ENCODE measurements around the gene IL31.
"Not testable (repeated sequence)": the region's sequence is repeated elsewhere in the genome, so short reads cannot be mapped to it uniquely, and the experiment has no call there.

IL31 gene

DNA sequence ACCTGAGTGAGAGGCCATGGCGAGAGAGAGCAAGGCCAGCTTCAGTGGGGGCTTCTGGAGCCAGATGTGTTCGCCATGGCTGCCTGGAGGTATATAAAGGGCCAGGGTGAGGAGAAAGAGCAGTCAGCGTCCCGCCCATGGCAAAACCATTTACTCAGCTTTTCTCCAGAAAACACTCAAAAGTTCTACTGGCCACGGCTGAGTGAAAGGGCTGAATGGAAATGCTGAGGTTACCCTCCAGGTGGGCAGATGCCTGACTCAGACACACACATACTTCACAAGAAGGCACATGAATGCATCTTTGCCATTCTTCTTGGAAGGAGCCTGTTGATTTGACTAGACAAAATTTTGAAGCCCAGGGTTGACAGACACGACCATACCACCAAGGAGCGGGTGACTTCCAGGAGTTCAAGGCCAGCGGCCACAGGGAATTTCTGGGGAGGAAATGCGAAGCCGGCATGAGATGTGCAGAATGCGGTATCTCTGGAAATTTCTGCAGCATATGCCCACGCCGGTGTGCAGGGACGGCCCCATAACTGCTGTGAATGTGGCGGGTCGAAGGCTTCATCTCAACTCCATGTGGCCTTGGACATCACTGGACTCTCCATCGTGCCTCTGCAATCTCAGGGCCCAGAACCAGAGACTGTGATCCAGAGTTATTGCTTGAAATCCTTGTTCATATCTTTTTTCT, at the start of gene IL31:
TSS of gene IL31 (minus strand) at position 67 of the 691 bp plus-strand sequence. CDS start at position 18, 49 bp downstream.
- FAIRE-seq (no peak), DNase-seq (ENCODE audit: low spot score) (no peak)

DNA sequence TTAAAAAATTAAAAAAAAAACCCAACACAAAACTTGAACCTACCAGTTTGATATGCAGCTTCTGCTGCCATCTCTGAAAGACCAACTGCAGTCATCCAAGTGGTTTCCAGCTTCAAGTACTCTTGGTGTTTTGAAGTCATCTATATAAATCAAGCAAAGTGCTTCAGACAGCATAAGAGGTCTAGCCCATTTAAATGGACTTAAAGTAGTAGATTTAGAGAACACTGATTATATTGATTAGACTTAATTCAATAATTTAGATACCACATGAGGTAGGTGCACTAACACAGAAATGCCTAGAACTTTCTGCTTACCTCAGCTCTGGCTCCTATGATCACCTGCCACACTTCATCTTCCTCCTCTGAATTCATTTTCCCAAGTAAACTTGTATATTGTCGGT, 42.4 kb upstream of the IL31 start:
- no peak for FAIRE-seq
- no peak for DNase-seq (ENCODE audit: low spot score)

DNA sequence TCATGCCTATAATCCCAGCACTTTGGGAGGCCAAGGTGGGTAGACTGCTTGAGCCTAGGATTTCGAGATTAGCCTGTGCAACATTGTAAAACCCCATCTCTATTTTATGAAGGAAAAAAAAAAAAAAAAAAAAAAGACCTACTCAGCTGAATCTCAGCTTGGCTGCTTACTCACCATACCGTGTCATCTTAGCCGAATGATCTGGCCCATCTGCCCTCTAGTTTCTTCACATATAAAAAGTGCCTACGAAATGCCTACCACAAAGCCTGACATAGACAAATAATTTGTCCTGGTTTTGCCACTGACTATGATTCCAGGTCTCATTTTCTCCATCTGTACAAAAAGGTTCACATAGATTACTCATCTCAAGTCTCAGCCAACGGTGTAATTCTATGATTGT, 41.8 kb upstream of the IL31 start:
- FAIRE-seq, result no peak
- no peak for DNase-seq (ENCODE audit: low spot score)

DNA sequence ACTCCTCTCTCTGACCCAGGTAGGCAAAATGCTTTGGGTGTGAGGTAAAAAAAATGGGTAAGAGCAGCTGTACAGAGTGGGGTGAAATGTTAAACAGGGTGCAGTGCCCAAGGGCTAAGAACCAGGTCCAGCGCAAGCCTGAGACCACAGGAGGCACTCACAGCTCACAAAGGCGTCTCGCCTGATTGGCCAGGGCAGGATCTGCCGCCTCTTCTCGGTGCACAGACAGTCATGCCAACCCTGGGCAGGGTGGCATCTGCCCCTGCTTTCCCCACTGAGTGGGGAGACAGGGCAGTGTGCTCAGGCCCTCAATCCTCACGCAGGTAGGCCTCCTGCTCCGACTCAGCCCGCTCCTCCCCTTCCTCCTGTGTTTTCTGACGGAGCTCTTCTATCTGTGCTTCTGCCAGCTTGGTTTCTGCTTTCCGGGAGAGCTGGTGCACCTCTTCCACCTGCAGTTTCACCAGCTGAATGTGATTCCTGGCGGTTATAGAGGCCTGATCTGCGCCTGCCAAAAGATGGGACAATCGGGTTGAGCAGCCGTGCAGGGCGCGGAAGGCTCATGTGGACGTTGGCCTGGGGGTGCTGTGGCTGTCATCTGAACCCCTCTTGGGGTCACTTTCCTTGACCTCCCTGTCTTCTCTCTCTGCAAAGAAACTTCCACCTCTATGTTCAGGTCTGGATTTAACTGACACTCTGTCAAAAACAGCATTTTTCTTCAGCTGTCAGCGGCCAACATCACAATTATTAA, 34.2 kb upstream of the IL31 start:
- DNase-seq (ENCODE audit: low spot score) (no peak), FAIRE-seq (no peak)

DNA sequence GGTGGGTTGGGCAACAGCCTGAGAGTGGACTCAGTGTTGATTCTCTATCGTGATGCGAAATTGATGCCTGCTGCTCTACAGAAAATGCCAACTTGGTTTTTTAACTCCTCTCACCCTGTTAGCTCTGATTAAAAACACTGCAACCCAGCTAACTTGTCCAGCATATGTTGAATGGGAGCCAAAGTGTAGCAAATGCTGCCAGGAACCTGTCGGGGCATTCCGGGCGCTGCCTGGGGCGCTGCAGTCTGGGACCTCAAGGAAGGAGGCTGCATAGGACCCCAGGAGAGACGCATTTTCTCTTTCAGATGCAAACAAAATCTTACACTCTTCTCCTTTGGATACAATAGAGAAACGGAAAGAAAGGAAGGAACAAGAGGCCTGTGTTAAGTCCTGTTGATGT, 33.4 kb upstream of the IL31 start:
- no peak for DNase-seq (ENCODE audit: low spot score)
- no peak for FAIRE-seq

DNA sequence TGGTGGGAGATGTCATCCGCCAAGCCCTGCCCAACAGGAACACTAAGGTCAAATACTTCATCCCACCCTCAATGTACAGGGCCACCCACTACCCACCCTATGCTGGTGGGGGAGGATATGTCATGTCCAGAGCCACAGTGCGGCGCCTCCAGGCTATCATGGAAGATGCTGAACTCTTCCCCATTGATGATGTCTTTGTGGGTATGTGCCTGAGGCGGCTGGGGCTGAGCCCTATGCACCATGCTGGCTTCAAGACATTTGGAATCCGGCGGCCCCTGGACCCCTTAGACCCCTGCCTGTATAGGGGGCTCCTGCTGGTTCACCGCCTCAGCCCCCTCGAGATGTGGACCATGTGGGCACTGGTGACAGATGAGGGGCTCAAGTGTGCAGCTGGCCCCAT, 33.0 kb upstream of the IL31 start:
- no peak for FAIRE-seq
- DNase-seq (ENCODE audit: low spot score), result no peak

DNA sequence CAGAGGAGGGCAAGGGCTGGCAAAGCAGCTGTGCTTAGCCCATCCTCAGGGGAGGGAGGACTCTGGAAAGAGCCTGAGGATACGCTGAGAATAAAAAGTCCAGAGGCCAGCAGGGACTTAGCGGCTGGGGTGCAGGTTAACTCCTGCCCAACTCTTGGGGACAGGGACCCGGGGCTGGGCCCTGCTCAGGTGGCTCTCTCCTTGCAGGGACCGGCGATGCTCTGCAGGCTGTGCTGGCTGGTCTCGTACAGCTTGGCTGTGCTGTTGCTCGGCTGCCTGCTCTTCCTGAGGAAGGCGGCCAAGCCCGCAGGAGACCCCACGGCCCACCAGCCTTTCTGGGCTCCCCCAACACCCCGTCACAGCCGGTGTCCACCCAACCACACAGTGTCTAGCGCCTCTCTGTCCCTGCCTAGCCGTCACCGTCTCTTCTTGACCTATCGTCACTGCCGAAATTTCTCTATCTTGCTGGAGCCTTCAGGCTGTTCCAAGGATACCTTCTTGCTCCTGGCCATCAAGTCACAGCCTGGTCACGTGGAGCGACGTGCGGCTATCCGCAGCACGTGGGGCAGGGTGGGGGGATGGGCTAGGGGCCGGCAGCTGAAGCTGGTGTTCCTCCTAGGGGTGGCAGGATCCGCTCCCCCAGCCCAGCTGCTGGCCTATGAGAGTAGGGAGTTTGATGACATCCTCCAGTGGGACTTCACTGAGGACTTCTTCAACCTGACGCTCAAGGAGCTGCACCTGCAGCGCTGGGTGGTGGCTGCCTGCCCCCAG, 32.3 kb upstream of the IL31 start:
- no peak for DNase-seq (ENCODE audit: low spot score)
- FAIRE-seq, result no peak

DNA sequence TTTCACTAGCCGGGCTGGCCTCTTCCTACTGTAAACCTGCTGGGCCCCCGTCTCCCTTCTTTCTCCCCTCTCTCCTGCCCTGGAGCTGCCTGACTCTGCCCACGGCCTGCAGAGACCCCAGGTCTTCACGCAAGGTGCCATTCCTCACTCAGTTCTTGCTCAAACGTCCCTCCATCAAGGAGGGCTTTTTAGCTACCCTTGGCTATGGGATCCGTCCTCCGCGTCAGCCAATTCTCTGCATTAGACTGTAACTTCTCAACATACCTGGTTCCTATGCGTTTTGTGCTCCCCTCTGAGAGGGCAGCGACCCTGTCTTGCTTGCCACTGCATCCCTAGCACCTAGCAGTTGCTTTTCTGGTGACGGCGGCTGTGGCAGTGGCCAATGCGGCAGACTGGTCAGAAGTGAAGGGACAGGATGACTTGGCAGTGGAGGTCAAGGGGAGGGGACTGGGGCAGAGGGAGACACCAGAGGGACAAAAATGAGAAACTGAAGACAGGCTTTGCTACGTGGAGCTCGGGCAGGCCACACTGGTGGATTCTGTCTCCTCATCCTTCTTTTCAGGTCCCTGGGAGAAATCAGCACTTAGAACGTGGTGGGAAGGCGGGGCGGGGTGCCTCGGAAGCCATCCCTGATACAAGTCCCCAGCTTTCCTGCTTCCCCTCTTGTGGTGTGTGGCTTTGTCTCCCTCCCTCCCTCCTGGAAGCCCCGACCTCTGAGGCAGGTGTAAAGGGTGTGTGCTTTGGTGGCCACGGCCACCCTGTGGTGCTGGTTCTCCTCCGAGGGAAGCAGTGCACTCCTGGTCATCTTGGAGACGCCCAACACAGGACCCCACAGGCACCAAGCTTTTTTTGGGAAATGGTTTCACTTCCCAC, 31.3 kb upstream of the IL31 start:
- DNase-seq (ENCODE audit: low spot score), result no peak

DNA sequence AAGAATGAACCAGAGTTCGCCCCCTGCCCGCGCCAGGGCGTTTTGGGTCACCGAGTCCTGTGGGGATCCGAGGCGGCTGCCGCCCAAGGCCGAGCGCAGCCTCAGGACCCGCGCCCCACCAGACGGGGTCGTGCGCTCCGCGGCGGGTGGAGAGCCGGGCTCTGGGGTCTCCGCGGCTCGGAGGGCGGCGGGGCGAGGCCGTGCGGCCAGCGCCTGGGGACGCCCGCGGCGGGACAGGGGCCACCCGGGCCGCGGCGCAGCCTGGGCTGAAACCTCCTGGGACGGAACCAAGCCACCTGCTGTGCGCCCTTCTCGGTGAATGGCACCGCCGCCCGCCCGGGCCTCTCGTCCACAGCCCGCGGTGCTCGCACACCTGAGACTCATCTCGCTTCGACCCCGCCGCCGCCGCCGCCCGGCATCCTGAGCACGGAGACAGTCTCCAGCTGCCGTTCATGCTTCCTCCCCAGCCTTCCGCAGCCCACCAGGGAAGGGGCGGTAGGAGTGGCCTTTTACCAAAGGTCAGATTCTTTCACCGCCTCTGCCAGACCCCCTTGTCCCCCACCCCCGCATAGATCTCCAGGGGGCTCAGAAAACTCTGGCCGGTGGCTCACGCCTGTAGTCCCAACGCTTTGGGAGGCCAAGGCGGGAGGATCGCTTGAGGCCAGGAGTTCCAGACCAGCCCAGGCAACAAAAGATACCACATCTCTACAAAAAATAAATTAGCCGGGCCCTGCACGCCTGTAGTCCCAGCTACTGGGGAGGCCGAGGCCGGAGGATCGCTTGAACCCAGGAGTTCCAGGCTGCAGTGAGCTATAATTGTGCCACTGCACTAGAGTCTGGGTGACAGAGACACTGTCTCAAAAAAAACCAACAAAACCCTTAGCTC, 30.4 kb upstream of the IL31 start:
- DNase-seq (ENCODE audit: low spot score), result no peak
- no peak for FAIRE-seq

More for the DNA sequence above, 31.3 kb upstream of the IL31 start:
- peak; percentile 42 for FAIRE-seq

DNA sequence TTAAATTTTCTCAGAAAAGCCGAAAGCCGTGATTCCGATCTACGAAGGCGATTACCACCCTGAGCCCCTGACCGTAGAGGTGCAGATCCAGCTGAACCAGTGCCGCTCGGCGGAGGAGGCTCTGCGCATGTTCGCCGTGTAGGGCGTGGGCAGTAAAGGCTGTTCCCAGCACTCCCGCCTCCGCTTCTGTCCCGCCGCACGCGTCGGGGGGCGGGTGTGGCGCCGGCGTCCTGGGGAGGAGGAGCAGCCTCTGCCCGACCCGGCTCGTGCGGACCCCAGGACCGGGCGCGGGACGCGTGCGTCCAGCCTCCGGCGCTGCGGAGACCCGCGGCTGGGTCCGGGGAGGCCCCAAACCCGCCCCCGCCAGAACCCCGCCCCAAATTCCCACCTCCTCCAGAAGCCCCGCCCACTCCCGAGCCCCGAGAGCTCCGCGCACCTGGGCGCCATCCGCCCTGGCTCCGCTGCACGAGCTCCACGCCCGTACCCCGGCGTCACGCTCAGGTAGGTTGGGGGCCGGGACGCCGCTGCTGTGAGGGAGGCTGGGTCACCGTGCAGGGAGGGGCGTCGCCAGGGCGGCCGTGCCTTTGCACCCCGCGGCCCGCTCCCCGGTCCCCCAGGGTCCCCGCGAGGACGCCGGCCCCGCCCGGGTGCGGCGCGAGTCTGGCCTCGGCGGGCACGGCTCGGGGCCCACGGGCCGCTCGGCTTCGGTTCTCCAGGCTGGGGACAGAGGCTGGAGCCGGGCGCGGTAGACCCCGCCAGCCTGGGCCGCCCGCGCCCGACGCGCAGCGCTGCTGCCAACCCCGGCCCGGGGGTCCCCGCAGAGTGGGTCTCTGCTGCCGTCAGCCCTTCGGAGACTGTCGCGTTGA, 29.5 kb upstream of the IL31 start, which contains the start of gene B3GNT4:
TSS of gene B3GNT4 (plus strand) at position 409 of the 866 bp plus-strand sequence. CDS start 910 bp downstream, outside the sequence.
- peak; percentile 86 for DNase-seq (ENCODE audit: low spot score)
- peak; percentile 68 for FAIRE-seq

DNA sequence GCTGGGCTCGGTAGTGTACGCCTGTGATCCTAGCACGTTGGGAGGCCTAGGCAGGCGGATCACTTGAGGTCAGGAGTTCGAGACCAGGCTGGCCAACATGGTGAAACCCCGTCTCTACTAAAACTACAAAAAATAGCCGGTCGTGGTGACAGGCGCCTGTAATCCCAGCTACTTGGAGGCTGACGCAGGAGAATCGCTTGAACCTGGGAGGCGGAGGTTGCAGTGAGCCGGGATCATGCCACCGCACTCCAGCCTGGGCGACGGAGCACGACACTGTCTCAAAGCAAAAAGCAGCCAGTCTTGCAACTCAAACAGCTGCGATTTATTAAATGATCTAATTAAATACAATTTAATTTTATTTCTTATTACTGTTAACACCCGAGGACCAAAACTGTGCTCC, 28.8 kb upstream of the IL31 start:
- not testable (repeated sequence) for DNase-seq (ENCODE audit: low spot score); FAIRE-seq

DNA sequence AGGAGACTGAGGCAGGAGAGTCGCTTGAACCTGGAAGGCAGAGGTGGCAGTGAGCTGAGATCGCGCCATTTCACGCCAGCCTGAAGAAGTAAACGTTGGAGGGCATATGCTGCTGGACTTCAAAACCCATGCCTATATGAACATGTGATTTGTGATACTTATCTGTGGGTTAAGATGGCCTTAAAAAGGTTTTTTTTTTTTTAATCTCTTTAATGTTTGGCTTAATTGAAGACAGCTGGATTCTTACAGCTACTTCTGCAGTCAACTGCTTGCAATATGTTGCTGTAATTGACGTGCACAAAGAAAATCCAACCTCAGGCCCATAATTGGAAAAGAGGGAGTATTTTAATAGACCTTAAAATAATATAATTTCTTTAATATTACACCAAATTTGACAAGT, 28.0 kb upstream of the IL31 start:
- DNase-seq (ENCODE audit: low spot score) (no peak), FAIRE-seq (no peak)

DNA sequence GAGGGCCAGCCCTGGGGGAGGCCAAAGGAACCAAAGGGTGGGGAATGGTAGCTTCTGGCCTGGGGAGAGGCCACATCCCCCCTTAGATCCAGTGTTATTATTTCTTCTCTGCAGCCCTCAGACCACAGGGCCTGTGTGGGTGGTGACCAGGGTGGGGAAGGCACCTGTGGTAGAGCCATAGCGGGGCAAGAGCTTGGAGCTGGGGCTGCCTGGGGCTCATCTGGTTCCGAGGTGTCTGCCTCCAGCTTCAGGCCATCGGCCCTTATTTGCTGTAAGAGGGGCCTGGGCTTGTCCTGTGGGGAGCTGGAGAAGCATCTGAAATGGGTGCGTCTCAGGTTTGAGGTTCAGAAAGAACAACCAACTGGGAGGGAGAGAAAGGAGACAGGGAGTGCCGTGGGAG, 27.4 kb upstream of the IL31 start:
- FAIRE-seq (no peak), DNase-seq (ENCODE audit: low spot score) (no peak)

DNA sequence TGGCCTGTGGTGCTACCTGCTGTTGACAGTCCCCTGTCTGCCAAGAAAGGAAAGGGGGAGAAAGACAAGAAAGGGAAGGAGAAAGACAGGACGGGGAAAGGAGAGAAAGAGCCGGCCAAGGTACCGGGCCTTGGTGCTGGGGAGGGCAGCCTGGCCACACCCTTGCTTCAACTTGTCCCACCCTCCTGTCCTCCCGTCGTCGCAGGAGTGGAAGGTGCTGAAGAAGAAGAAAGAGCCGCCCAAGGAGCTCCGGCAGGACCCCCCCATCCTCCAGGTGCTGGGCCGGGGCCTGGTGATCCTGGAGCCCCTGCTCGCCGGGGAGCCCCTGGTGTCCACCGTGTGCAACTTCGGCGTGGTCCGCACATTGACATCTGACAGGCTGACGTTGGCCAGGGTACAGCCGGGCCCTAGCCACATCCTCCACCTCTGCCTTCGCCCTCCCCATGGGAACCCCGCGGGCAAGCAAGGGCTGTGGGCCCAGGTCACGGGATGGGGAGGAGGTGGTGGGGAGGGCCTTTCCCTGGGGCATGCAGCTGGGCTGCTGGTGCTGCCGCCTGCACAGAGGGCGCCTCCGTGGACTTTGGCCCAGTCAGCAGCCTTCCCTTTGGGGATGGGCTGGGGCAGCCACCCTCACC, 26.6 kb upstream of the IL31 start:
- FAIRE-seq, result no peak
- DNase-seq (ENCODE audit: low spot score), result no peak

DNA sequence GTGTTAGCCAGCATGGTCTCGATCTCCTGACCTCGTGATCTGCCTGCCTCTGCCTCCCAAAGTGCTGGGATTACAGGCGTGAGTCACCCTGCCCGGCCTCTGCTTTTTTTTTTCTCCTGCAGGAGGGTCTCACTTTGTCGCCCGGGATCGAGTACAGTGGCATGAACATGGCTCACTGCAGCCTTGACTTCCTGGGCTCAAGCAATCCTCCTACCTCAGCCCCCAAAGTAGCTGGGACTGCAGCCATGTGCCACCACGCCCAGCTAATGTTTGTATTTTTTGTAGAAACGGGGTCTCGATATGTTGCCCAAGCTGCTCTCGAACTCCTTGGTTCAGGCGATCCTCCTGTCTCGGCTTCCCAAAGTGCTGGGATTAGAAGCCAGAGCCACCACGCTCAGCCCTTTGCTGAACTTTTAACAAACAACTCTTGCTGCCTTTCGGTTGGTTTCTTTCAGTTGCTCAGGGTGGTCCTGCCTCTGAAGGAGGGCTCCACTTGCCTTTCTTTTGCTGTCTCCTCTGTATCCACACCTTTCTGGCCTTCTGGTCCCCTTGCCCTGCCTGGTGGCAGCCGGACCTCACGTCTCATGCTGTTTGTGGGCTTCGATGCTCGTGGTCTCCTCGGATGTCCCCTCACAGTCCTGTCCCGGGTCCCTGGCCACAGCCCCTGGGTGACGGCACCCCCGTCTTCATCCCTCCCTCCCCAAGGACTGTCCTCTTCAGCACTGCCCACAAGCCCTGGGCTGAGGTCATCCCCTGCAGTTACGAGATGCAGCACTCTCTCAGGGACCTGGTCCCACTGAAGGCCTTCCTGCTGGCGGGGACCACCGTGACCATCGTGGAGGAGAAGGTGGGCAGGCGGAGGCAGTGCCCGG, 25.7 kb upstream of the IL31 start:
- DNase-seq (ENCODE audit: low spot score) (no peak), FAIRE-seq (no peak)

DNA sequence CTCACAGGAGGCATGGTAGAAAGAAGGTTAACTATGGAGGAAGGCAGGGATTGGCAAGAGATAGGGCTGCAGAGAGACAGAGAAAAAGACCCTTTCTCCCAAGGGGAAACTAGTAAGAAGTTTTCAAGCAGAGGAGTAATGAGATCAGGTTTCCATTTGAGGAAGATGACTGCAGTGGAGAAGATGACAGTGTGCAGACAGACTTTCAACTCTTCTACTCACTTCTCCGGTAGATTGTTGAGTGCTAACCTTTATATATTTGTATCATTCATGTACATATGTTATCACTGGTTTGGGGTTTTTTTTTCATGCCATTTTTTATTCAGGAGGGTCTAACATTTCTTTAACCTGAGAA, 23.6 kb upstream of the IL31 start:
- DNase-seq (ENCODE audit: low spot score) (no peak), FAIRE-seq (no peak)

DNA sequence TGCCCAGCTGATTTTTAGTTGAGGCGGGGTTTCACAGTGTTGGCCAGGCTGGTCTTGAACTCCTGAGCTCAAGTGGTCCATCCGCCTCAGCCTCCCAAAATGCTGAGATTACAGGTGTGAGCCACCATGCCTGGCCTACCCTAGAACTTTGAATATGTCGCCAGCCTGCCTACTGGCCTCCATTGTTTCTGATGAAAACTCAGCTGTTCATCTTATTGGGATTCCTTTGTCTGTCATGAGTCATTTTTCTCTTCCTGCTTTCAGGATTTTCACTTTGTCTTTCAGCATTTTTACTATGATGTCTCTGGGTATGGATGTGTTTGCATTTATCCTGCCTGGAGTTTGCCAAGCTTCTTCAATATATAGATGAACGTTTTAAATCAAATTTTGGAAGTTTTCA, 21.4 kb upstream of the IL31 start:
- FAIRE-seq (no peak), DNase-seq (ENCODE audit: low spot score) (no peak)

DNA sequence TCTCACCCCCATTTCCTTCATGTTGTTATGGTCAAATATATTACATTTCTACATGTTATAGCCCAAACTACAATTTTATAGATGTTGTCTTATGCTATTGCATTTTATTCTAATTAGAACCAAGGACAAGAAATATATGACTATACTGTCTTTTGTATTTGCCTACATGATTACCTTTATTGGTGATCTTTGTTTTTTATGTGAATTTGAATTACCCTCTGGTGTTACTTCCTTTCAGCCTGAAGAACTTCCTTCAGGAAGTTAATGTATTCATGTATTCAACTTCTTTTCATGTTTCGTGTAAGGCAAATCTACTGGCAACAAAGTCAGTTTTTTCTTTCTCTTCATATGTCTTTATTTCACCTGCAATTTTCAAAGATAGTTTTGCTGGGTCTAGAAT, 20.8 kb upstream of the IL31 start:
- DNase-seq (ENCODE audit: low spot score) (no peak), FAIRE-seq (no peak)
